ENCODE results near the gene PAK3. TPM values are rescaled to one million over a fixed set of nuclear protein-coding genes. Genes with fewer than 3 reads are reported as not detected.

Gene PAK3
- total and polyA plus RNA-seq, 4 donors = 0.03 to 0.79 (median 0.26) TPM

GRCh38 chrX:111167334-111167733, 71.3 kb downstream of the PAK3 start:
- TF ChIP-seq NR2F2 (IDR thresholded peaks at IDR 0.05) (no peak), HNF4A (conservative IDR thresholded peaks at IDR 0.05) (no peak)
- no peak overlapping the region for H3K4me3 ChIP-seq (ENCODE audit: low read depth in 1 of 3, low read length in 3 of 3)
- H3K9ac ChIP-seq (ENCODE audit: low read depth in 1 of 2, low read length in 2 of 2) = no peak overlapping the region
- no peak overlapping the region for H3K27ac ChIP-seq (ENCODE audit: low read depth in 1 of 2, low read length in 2 of 2)
- peaks cover 0 to 10% (median 0%) of the 10 kb centered on the region in 4 donors for H3K4me1 ChIP-seq (ENCODE audit: control insufficient read depth in 4 of 4, insufficient read depth in 4 of 4, low read length in 3 of 4)
- 83% methylated on average over 3 of the region's 3 CpGs for WGBS
- H3K9me3 ChIP-seq (ENCODE audit: control insufficient read depth in 4 of 4, low read length in 3 of 4) = no peaks in the 10 kb centered on the region
- no peak for DNase-seq (ENCODE audit: low spot score)
- H3K36me3 ChIP-seq (ENCODE audit: control insufficient read depth in 4 of 4, insufficient read depth in 3 of 4, low read depth in 1 of 4, low read length in 3 of 4) = no peaks in the 10 kb centered on the region
- H3K27me3 ChIP-seq (ENCODE audit: control insufficient read depth in 4 of 4, insufficient read depth in 4 of 4, low read length in 3 of 4) = no peaks in the 10 kb centered on the region

GRCh38 chrX:111168314-111168713, 72.3 kb downstream of the PAK3 start:
- Histone ChIP-seq H3K9ac (ENCODE audit: low read depth in 1 of 2, low read length in 2 of 2) (no peak overlapping the region), H3K36me3 (ENCODE audit: control insufficient read depth in 4 of 4, insufficient read depth in 3 of 4, low read depth in 1 of 4, low read length in 3 of 4) (no peaks in the 10 kb centered on the region), H3K4me3 (ENCODE audit: low read depth in 1 of 3, low read length in 3 of 3) (no peak overlapping the region), H3K27ac (ENCODE audit: low read depth in 1 of 2, low read length in 2 of 2) (no peak overlapping the region), H3K9me3 (ENCODE audit: control insufficient read depth in 4 of 4, low read length in 3 of 4) (no peaks in the 10 kb centered on the region), H3K27me3 (ENCODE audit: control insufficient read depth in 4 of 4, insufficient read depth in 4 of 4, low read length in 3 of 4) (no peaks in the 10 kb centered on the region), H3K4me1 (ENCODE audit: control insufficient read depth in 4 of 4, insufficient read depth in 4 of 4, low read length in 3 of 4) (peaks cover 0 to 10% (median 0%) of the 10 kb centered on the region in 4 donors)
- TF ChIP-seq GABPA (IDR thresholded peaks at IDR 0.05 in 1 of 2, conservative IDR thresholded peaks at IDR 0.05 in 1 of 2) = no peak
- no peak for TF ChIP-seq RXRA (IDR thresholded peaks at IDR 0.05)
- no peak for TF ChIP-seq NR2F2 (IDR thresholded peaks at IDR 0.05)
- no peak for TF ChIP-seq HNF4G (IDR thresholded peaks at IDR 0.05)
- TF ChIP-seq YY1 (IDR thresholded peaks at IDR 0.05) = peak; percentile 53
- TF ChIP-seq HNF4A (conservative IDR thresholded peaks at IDR 0.05) = no peak
- no peak for TF ChIP-seq ZBTB33 (IDR thresholded peaks at IDR 0.05)
- TF ChIP-seq FOXA2 (IDR thresholded peaks at IDR 0.05) = no peak
- no peak for TF ChIP-seq CTCF (IDR thresholded peaks at IDR 0.05; ENCODE audit: low read depth, low read length, missing input control)
- no peak for TF ChIP-seq MAX (IDR thresholded peaks at IDR 0.05)
- no peak for TF ChIP-seq EGR1 (IDR thresholded peaks at IDR 0.05; ENCODE audit: low read depth in 2 of 2)
- no peak for TF ChIP-seq JUND (IDR thresholded peaks at IDR 0.05)
- TF ChIP-seq RAD21 (IDR thresholded peaks at IDR 0.05) = peak; percentile 62
- no peak for TF ChIP-seq SP1 (IDR thresholded peaks at IDR 0.05)
- TF ChIP-seq FOXA1 (IDR thresholded peaks at IDR 0.05) = no peak
- no peak for TF ChIP-seq ATF3 (IDR thresholded peaks at IDR 0.05)
- TF ChIP-seq REST (IDR thresholded peaks at IDR 0.05) = no peak
- DNase-seq (ENCODE audit: low spot score) = no peak
- WGBS = 81% methylated on average over 2 of the region's 2 CpGs
